CD4-positive, alpha-beta T cell treated with Interleukin-4 for 4 hours (primary cell): Measurements from ENCODE around the gene CUTA.

Experiments
- DNase-seq: peaks from one replicate; pipeline ENCODE4 v3.0.0-alpha.2; 2020

CUTA gene

GRCh38 chr6:33417903-33418689, at the start of gene CUTA:
CUTA (minus strand) TSS chr6:33418107; CDS start chr6:33418000, 107 bp downstream.
- DNase-seq, result peak; percentile 100

DNA sequence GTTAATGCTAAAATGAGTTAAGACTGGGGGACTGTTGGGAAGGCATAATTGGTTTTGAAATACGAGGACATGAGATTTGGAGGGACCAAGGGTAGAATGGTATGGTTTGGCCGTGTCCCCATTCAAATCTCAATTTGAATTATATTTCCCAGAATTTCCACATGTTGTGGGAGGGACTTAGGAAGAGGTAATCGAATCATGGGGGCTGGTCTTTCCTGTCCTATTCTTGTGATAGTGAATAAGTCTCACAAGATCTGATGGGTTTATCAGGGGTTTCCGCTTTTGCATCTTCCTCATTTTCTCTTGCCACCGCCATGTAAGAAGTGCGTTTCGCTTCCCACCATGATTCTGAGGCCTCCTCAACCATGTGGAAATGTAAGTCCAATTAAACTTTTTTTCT, 49.2 kb upstream of the CUTA start:
- DNase-seq, result no peak

- no peak for DNase-seq
These were observed 48.3 kb upstream of the CUTA start for GRCh38 chr6:33466075-33466735.

GRCh38 chr6:33459226-33459625, 41.3 kb upstream of the CUTA start:
- no peak for DNase-seq

GRCh38 chr6:33458676-33459075, 40.8 kb upstream of the CUTA start:
- no peak for DNase-seq

GRCh38 chr6:33456156-33456555, 38.2 kb upstream of the CUTA start:
- DNase-seq, result no peak

DNA sequence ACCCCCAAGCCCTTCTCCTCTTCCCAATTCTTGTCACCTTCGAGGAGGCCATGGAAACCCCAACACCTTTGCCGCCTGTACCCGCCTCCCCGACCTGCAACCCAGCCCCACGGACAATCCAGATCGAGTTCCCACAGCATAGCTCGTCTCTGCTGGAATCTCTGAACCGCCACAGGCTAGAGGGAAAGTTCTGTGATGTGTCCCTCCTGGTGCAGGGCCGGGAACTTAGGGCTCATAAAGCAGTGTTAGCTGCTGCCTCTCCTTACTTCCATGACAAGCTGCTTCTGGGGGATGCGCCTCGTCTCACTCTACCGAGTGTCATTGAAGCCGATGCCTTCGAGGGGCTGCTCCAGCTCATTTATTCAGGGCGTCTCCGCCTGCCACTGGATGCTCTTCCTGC, 37.1 kb upstream of the CUTA start:
- no peak for DNase-seq

DNA sequence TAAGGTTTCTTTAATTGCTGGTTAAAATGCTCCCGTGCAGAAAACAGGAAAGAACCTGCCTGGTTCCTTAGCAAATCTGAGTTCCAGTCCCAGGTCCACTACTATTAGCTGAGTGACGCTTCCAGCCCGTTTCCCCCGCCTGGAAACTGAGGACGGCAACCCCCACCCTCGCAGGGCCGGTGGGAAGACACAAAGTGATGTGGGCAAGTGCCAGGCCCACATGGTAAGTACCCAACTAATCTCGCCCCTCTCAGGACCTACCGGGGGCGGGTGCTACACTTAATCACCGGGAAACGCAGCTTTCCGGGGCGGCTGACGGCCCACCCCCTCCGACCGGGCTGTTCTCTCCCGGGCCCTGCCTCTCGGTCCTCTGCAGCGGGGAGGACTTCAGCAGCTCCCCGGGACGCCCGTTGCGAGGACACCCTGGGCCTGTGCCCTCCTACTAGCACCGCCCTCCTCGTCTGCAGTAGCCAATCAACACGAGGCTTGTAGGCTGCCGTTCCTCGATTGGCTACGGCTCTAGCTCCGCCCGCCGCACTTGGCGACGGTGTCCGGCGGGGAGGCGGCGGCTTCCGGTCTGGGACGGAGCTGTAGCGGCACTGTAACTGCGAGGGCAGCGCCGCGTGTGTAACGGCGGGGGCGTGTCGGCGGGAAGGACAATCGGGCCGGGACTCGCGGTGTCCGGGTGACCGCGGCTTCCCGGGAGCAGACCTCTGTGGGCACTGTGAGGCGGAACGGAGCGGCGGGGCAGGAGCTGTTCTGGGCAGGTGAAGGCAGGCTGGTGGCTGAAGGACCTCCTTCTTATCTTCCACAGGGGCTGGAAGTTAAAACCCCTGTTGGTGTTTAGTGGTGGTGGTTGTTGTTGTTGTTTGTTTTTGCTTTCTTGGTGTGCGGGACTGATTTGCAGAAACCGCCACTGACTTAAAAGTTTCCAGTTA, 36.4 kb upstream of the CUTA start, which contains the start of gene ZBTB9:
ZBTB9 (plus strand) TSS at position 568 of the 938 bp plus-strand sequence. CDS start 525 bp downstream, outside the sequence.
- peak; percentile 95 for DNase-seq

GRCh38 chr6:33453393-33454008, 35.6 kb upstream of the CUTA start:
- DNase-seq, result no peak

GRCh38 chr6:33452496-33452895, 34.6 kb upstream of the CUTA start:
- DNase-seq, result no peak

- no peak for DNase-seq
These were observed 33.7 kb upstream of the CUTA start for GRCh38 chr6:33451606-33452005.

GRCh38 chr6:33450434-33450833, 32.5 kb upstream of the CUTA start:
- no peak for DNase-seq

DNA sequence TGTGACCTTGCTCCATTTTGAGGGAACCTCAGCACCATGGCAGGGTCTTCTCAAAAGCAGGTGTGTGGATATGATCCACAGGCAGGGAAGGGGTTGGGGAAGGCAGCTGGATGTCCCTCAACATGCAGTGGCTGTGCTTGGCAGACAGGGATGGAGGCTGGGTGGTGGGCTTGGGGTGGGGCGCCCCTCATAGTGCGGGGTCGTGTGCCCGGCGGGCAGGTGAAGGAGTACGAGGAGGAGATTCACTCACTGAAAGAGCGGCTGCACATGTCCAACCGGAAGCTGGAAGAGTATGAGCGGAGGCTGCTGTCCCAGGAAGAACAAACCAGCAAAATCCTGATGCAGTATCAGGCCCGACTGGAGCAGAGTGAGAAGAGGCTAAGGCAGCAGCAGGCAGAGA, 28.4 kb upstream of the CUTA start:
- DNase-seq, result no peak

- no peak for DNase-seq
These were observed 27.3 kb upstream of the CUTA start for GRCh38 chr6:33445119-33445603.

DNA sequence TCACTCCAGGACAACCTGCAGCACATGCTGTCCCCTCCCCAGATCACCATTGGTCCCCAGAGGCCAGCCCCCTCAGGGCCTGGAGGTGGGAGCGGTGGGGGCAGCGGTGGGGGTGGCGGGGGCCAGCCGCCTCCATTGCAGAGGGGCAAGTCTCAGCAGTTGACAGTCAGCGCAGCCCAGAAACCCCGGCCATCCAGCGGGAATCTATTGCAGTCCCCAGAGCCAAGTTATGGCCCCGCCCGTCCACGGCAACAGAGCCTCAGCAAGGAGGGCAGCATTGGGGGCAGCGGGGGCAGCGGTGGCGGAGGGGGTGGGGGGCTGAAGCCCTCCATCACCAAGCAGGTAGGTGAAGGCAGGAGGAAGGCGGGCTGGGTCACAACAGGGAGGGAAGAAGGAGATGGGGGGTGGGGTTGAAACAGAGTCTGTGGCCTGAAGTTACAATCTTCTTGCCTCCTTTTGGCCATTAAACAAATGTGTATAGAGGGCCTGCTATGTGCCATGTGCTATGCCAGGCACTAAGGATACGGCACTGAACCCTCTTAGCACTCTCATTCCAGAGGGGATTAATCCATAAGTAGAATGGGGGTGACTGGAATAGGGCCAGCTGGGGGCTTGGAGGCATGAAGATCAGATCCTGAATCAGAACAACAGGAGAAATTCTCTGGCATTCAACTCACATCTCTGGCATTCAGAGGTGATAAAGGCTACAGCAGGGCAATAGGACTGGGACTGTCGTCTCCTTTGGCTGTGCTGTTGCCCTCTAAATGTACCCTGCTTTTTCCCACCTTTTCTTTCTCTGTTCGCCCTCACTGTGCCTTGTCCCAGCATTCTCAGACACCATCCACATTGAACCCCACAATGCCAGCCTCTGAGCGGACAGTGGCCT, 26.0 kb upstream of the CUTA start:
- DNase-seq, result no peak

DNA sequence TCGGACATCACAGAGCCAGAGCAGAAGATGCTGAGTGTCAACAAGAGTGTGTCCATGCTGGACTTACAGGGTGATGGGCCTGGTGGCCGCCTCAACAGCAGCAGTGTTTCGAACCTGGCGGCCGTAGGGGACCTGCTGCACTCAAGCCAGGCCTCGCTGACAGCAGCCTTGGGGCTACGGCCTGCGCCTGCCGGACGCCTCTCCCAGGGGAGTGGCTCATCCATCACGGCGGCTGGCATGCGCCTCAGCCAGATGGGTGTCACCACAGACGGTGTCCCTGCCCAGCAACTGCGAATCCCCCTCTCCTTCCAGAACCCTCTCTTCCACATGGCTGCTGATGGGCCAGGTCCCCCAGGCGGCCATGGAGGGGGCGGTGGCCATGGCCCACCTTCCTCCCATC, 25.1 kb upstream of the CUTA start:
- DNase-seq, result no peak

DNA sequence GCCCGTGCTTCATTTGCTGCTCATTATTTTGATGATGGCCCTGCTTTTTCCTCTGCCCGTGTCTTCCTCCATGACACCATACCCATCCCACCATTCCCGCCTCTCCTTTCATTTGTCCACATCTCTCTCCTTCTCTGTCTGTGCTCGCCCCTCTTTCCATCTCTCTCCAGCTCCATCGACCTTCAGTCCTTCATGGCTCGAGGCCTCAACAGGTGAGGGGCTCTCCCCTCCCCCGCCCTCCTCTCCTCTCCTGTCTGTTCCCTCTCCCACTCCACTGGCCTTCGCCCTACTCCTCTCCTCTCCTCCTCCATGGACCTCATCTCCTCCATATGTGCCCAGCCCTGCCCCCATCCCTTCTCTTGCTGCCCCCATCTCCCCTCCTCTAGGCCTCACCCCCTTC, 24.4 kb upstream of the CUTA start:
- no peak for DNase-seq

GRCh38 chr6:33441457-33441856, 23.6 kb upstream of the CUTA start:
- DNase-seq, result no peak

DNA sequence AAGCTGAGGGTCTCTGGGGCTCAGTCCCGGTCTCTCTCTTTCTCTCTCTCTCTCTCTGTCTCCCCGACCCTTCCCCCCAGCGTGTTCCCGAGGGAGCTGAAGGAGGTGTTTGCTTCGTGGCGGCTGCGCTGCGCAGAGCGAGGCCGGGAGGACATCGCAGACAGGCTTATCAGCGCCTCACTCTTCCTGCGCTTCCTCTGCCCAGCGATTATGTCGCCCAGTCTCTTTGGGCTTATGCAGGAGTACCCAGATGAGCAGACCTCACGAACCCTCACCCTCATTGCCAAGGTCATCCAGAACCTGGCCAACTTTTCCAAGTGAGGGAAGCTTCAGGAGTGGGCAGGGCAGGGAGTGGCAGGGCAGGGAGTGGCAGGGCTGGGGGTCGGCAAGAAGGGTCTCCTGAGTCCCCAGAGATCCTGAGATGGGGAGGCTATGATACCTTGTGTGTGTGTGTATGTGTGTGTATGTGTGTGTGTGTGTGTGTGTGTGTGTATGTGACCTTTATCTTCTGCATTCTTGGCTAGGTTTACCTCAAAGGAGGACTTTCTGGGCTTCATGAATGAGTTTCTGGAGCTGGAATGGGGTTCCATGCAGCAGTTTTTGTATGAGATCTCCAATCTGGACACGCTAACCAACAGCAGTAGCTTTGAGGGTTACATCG, 22.9 kb upstream of the CUTA start:
- DNase-seq, result no peak

- no peak for DNase-seq
These were observed 22.2 kb upstream of the CUTA start for GRCh38 chr6:33439956-33440648.
